GM06990 (cell line): ENCODE measurements around the gene ZNF536.
"Not testable (repeated sequence)": the region's sequence is repeated elsewhere in the genome, so short reads cannot be mapped to it uniquely, and the experiment has no call there.

Experiments
- DNase-seq: peaks from one replicate; pipeline ENCODE4 v3.0.0-alpha.2; 2011; ENCODE audit not compliant: insufficient read length; ENCODE audit errors: extremely low read depth
- H3K27me3 ChIP-seq: replicated peaks from 2 replicates; pipeline ENCODE4 v1.6.0; 2011; ENCODE audit warnings: low read length; ENCODE audit not compliant: control insufficient read depth, insufficient read depth
- H3K36me3 ChIP-seq: 2 replicates; pipeline ENCODE4 v1.5.1; 2011; ENCODE audit warnings: low read length; ENCODE audit not compliant: control insufficient read depth, insufficient read depth
- H3K4me3 ChIP-seq: replicated peaks from 2 replicates; pipeline ENCODE4 v1.5.1; 2011; ENCODE audit warnings: low read depth, mild to moderate bottlenecking, control low read depth, low read length
- TF ChIP-seq, protein P1 (sequence below): IDR thresholded peaks from 2 replicates; pipeline ENCODE4 v1.5.1; 2011; ENCODE audit warnings: low read length, control low read depth, mild to moderate bottlenecking, inconsistent platforms; ENCODE audit not compliant: insufficient read depth, poor library complexity, severe bottlenecking

Gene ZNF536

DNA sequence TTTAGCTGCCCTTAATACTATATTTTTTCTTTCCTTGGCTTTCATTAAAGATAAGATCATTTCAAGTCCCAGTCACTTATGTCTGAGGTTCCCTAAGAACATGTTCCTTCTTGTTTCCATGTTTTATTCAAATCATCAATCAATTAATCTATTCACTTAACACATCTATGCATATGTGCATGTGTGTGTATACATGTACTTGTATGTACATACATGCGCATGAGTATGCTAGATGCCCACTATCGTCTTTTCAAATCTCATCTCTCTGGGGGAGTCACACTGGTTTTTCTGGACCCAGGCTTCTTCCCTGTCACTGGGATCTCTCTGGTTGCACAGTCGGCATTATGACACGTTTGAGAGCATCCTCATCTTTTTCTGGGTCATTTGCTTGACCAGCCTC lies 108.9 kb downstream of the ZNF536 start:
- TF ChIP-seq, protein P1, sequence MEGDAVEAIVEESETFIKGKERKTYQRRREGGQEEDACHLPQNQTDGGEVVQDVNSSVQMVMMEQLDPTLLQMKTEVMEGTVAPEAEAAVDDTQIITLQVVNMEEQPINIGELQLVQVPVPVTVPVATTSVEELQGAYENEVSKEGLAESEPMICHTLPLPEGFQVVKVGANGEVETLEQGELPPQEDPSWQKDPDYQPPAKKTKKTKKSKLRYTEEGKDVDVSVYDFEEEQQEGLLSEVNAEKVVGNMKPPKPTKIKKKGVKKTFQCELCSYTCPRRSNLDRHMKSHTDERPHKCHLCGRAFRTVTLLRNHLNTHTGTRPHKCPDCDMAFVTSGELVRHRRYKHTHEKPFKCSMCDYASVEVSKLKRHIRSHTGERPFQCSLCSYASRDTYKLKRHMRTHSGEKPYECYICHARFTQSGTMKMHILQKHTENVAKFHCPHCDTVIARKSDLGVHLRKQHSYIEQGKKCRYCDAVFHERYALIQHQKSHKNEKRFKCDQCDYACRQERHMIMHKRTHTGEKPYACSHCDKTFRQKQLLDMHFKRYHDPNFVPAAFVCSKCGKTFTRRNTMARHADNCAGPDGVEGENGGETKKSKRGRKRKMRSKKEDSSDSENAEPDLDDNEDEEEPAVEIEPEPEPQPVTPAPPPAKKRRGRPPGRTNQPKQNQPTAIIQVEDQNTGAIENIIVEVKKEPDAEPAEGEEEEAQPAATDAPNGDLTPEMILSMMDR = no peak
- Histone ChIP-seq H3K27me3 (no peaks in the 10 kb centered on the region), H3K4me3 (no peak overlapping the region), H3K36me3 (no peaks in the 10 kb centered on the region)
- no peak for DNase-seq

DNA sequence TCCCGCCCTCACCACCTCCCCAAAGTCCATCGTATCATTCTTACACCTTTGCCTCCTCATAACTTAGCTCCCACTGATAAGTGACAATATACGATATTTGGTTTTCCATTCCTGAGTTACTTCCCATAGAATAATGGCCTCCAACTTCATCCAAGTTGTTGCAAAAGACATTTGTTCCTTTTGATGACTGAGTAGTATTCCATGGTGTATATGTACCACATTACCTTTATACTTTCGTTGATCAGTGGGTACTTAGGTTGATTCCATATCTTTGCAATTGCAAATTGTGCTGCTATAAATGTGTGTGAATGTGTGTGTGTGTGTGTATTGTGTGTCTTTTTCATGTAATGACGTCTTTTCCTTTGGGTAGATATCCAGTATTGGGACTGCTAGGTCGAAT lies 109.6 kb downstream of the ZNF536 start:
- TF ChIP-seq, protein P1 = no peak
- no peak for DNase-seq
- no peaks in the 10 kb centered on the region for H3K36me3 ChIP-seq

DNA sequence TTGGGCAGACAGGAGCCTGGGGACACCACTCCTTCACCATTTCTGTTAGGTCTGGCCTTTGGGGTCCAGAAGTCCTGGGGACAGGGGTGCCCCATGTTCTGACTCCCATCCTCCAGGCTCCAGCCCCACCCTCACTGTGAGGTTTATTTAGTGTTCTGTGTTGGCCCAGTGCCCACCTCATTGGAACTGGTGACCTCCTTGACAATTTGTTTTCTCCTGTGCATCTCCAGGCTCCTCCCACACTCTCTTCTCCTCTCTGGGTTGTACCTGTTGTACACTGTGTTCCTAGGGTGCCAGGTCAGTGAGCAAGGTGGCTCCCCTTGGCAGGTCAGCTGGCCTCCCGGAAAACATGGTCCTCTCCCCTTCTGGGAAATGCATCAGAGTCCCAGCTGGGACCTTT lies 110.8 kb downstream of the ZNF536 start:
- TF ChIP-seq, protein P1 = no peak
- H3K4me3 ChIP-seq = no peak overlapping the region
- no peak for DNase-seq

More for the DNA sequence above, 109.6 kb downstream of the ZNF536 start:
- Histone ChIP-seq H3K27me3 (no peaks in the 10 kb centered on the region), H3K4me3 (no peak overlapping the region)

DNA sequence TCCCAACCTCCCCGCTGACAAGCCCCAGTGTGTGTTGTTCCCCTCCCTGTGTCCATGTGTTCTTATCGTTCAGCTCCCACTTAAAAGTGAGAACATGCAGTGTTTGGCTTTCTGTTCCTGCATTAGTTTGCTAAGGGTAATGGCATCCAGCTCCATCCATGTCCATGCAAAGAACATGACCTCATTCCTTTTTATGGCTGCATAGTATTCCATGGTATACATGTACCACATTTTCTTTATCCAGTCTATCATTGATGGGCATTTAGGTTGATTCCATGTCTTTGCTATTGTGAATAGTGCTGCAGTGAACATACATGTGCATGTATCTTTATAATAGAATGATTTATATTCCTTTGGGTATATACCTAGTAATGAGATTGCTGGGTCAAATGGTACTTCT lies 114.1 kb downstream of the ZNF536 start:
- DNase-seq, H3K4me3 ChIP-seq, H3K36me3 ChIP-seq, H3K27me3 ChIP-seq: not testable (repeated sequence)

More for the DNA sequence above, 110.8 kb downstream of the ZNF536 start:
- H3K36me3 ChIP-seq = no peaks in the 10 kb centered on the region
- no peaks in the 10 kb centered on the region for H3K27me3 ChIP-seq

DNA sequence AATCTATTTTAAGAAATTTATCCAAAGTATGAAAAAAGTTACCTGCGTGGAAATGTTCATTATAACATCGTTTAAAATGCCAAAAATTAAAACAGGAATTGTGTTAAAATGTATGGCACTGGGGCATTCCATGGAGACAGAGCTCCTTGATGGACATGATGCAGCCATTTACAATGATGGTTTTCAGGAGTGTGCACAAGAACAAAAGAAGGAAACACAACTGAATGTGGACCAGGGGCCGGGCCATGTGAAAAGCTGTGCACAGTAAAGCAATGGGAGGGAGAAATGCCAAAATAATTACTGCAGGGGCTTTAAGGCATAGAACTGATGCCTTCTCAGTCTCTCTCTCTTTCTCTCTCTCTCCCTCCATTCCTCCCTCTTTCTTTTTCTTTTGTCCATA lies 115.0 kb downstream of the ZNF536 start:
- no peak overlapping the region for H3K4me3 ChIP-seq
- H3K36me3 ChIP-seq = no peaks in the 10 kb centered on the region
- H3K27me3 ChIP-seq = no peaks in the 10 kb centered on the region
- DNase-seq = no peak
- TF ChIP-seq, protein P1 = no peak

DNA sequence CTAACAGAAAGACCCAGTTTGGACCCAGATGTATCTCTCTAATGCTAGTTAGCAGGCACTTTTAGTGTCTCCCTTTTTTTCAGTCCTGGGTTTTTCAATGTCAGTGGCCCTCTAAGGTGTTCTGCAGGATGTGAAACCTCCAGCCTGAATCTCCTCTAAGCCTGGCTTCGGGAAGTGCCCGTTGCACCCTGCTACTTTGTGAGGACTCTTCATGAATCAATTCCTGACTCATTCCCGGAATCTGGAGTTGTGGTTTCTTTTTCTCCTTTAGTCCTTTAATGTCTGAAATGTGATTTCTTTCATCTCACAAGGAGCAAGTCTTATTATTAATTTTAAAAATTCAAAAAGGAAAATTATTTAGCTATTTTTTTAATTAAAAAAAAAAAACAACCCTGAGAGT lies 116.0 kb downstream of the ZNF536 start:
- no peak overlapping the region for H3K4me3 ChIP-seq
- no peaks in the 10 kb centered on the region for H3K27me3 ChIP-seq
- no peaks in the 10 kb centered on the region for H3K36me3 ChIP-seq
- TF ChIP-seq, protein P1 = no peak
- no peak for DNase-seq
